Activated naive CD4-positive, alpha-beta T cell treated with anti-CD3 and anti-CD28 coated beads, Interleukin-2, amount 50 U/mL, for 16 hours (primary cell): ENCODE results near the gene CSE1L.
"Not testable (repeated sequence)": the region's sequence is repeated elsewhere in the genome, so short reads cannot be mapped to it uniquely, and the experiment has no call there.

Experiments used
- DNase-seq: peaks from one replicate; pipeline ENCODE4 v3.0.0-alpha.2; 2020

Gene CSE1L

GRCh38 chr20:49132995-49133478 is 86.9 kb downstream of the CSE1L start:
- DNase-seq: no peak

- no peak for DNase-seq
These were observed 87.5 kb downstream of the CSE1L start for GRCh38 chr20:49133571-49133970.

- DNase-seq: not testable (repeated sequence)
These were observed 88.7 kb downstream of the CSE1L start for GRCh38 chr20:49134797-49135196.

DNA sequence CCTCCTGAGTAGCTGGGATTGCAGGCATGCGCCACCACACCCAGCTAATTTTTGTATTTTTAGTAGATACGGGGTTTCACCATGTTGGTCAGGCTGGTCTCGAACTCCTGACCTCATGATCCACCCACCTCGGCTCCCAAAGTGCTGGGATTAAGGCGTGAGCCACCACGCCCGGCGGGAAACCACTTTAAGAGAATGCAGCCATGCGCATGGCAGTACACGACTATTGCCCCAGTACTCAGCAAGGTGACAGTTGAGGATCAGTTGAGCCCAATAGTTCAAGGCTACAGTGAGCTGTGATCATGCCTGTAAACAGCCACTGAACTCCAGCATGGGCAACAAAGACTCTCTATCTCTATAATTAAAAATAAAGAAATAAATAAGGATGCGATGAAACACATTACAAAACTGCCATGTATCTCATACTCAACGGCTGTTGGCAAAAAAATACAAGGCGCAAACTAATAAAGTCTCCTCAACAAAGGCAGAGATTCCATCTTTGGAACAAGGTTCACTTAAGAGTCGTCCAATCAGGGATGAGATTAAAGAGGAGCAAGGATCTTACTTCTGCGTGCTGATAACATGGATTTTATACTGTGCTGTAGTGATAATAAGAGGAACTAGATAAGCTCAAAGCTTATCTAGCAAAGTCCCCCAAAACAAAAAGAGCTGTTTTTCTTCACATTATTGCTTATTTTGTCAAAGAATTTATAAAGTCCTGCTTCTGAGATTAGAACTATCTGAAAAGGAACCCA is 90.9 kb downstream of the CSE1L start:
- no peak for DNase-seq

DNA sequence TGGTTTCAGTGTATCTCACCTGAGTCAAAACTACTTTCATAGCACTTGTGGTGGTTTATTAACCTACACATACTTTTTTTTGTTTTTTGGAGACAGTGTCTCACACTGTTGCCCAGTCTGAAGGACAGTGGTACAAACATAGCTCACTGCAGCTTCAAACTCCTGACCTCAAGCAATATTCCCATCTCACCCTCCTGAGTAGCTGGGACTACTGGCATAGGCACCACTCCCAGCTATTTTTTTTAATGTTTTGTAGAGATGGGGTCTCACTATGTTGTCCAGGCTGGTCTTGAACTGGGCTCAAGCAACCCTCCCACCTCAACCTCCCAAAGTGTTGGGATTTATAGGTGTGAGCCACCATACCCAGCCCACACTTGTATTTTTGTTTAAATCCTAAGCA is 92.3 kb downstream of the CSE1L start:
- DNase-seq: no peak

- no peak for DNase-seq
These were observed 94.3 kb downstream of the CSE1L start for GRCh38 chr20:49140411-49140810.

DNA sequence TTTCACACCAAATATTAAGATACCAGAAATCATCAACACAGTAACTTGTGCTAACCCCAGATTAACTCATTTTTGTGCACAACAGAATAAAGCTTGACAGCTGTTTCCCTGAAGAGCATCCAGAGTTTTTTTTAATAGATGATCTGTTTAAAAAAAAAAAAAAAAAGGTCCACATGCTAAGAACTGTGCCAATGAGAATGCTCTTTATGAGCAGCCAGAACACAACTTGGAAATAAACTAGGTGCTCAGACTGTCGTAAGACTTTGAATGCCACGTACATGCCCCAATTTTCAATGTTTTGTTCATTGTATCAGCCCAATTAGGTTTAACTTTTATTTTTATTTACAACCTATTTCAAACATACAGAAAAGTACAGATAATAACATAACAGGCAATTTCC is 94.7 kb downstream of the CSE1L start:
- no peak for DNase-seq
